ENCODE results near the gene TOR3A.
"Not testable (repeated sequence)": the region's sequence is repeated elsewhere in the genome, so short reads cannot be mapped to it uniquely, and the experiment has no call there.

Gene TOR3A

DNA sequence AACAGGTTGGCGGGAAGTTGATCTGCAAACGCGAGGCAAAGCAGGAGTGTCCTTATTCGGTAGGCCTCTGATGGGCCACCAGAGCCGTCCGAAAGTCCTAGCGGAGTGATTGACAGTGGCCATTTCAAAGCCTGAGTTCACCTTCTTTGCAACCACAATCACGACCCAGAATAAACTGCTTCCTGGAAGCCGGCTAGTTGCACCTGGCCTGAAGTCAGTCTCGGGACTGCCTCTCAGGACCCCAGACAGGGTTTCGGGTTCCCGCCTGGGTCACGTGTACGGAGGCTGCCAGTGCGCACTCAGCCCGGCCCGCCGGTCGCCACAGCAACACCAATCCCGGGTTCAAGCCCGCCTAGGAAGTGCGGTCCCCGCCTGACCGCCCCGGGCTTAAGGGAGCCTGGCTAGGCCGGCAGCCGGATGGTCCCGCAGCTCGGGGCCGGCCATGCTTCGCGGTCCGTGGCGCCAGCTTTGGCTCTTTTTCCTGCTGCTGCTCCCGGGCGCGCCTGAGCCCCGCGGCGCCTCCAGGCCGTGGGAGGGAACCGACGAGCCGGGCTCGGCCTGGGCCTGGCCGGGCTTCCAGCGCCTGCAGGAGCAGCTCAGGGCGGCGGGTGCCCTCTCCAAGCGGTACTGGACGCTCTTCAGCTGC lies at the start of gene TOR3A:
TSS of gene TOR3A (plus strand) at position 384 of the 646 bp plus-strand sequence. CDS start at position 443, 59 bp downstream.
- peak; percentile 37 to 57 (median 56) for DNase-seq

- no peak for DNase-seq
Observed at GRCh38 chr1:179034720-179035119, 47.1 kb upstream of the TOR3A start.

DNA sequence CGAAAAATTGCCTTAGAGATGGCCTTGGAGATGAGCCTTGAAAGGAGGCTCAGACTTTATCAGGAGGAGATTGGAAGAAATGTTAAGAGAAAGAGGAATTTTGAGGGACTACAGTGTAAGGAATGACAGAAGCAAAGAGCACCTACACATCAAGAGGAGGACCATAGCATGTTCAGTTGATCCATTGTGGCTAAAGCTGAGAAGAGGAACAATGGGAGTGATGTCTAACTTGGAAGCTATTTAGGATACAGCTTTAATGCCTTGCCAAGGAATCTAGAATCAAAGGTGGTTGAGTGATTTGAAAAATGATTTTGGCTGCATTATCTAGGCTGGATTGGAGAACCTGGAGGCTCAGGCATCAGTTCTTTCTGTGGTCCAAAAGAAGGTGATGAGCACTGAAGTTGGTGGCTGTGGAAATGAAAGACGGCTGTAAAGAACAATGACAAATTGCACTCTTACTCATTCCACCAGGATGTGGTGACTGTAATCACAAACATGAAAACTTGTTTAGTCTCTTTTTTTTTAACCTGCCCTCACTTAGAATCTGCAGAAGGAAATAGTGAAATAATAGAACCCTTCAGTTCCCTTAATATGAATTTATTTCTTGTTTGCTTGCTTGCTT lies 44.9 kb upstream of the TOR3A start:
- peak in 2 of 6 experiments; percentile 21 to 22 for DNase-seq

- no peak for DNase-seq
Observed at GRCh38 chr1:179038528-179039281, 43.2 kb upstream of the TOR3A start.

DNA sequence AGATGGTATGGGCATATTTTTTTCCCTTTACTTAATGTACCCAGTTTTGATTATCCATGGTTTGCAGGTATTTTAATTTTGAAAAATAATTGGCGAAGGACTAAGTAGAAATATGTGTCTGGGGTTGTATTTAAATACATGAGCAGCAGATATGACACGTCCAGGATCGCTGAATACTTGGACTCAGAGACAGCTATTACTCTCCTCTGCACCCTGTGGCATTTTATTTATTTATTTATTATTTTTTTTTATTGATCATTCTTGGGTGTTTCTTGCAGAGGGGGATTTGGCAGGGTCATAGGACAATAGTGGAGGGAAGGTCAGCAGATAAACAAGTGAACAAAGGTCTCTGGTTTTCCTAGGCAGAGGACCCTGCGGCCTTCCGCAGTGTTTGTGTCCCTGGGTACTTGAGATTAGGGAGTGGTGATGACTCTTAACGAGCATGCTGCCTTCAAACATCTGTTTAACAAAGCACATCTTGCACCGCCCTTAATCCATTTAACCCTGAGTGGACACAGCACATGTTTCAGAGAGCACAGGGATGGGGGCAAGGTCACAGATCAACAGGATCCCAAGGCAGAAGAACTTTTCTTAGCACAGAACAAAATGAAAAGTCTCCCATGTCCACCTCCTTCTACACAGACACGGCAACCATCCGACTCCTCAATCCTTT lies 42.2 kb upstream of the TOR3A start:
- DNase-seq, result not testable (repeated sequence)

- not testable (repeated sequence) for DNase-seq
Observed at GRCh38 chr1:179040175-179040551, 41.7 kb upstream of the TOR3A start.

- no peak for DNase-seq
Observed at GRCh38 chr1:179042087-179042486, 39.8 kb upstream of the TOR3A start.

GRCh38 chr1:179042700-179043099 lies 39.2 kb upstream of the TOR3A start:
- no peak for DNase-seq

GRCh38 chr1:179043266-179043665 lies 38.6 kb upstream of the TOR3A start:
- DNase-seq, result no peak

- no peak for DNase-seq
Observed at GRCh38 chr1:179043907-179044306, 38.0 kb upstream of the TOR3A start.

- no peak for DNase-seq
Observed at GRCh38 chr1:179046808-179047635, 34.8 kb upstream of the TOR3A start.

DNA sequence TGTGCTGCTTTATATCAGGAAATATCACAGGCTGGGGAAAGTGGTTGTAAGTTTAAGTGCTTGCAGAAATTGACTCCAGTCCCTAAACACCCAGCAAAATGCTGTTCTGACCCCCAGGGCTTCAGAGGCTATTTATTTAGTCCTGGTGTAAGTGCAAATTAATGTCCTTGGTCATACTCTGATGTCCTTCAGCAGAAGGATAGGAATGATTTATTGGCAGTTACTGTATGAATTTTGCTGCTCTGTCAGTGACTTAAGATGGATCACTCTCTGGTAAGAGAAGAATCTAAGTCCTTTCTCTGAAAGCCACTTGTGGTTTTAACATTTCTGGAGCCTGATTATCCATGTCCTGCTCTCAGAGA lies 34.3 kb upstream of the TOR3A start:
- DNase-seq, result no peak

DNA sequence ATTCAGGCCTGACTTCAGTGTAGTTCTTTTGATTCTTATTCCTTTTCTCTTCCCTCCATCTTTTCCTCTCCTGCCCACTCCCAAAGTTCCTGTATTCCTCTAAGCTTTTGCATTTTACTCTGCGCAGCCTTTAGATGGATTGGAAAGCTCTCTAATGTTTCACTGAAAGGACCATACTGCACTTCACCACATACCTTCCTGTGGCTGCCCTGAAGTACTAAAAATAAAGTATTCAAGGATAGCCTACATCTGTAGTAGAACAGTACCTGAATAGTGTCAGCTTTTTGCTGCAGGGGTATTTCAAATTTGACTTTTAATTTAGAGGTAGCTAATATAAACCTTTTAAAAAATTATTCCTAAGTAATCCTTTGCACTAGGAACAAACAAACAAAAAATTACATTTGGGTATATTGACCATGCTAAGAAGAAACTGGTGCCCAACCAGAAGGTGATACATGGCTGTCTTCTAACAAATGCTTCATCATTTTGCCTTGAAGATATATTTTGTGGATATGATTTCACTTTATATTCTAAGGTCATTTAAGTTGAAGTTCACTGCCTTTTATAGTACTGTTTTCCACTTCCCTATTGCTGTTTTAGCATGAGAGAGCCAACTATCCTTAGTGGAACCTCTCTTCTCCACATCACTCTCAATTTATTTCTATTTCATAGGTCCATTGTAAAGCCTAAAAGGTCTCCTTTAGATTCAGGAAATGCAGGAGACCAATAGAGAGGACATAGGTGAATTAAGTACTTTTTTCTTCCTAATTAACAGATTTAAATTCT lies 33.3 kb upstream of the TOR3A start:
- no peak for DNase-seq

- no peak for DNase-seq
Observed at GRCh38 chr1:179052776-179053175, 29.1 kb upstream of the TOR3A start.

DNA sequence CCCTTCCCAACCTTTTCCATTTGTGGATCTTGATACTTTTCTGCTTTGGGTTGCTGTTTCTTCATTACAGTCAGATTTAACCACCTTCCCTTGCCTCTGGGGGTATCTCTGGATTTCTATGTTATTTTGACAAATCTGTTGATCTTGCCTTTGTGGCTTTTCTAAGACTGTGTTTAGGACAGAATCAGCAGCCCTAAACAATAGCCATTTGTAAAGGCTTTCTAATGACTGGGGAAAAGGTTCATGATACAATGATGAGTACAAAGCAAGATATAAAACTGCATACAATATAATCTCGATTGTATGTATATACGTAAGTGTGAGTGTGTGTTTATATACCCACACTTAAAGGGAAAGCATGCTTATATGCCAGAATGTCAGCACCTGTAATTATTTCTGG lies 28.4 kb upstream of the TOR3A start:
- DNase-seq, result no peak

DNA sequence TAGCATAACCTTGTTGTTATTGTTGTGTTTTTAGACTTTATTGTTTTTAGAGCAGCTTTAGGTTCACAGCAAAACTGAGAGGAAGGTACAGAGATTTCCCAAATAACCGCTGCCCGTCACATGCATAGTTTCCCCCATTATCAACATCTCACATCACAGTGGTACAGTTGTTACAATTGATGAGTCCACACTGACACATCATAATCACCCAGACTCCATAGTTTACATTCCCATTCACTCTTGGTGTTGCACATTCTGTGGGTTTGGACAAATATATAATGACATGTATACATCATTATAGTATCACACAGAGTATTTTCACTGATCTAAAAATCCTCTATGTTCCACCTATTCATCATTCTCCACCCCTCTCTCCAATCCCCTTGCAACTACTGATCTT lies 25.9 kb upstream of the TOR3A start:
- no peak for DNase-seq

GRCh38 chr1:179058487-179059483 lies 23.1 kb upstream of the TOR3A start:
- no peak for DNase-seq

DNA sequence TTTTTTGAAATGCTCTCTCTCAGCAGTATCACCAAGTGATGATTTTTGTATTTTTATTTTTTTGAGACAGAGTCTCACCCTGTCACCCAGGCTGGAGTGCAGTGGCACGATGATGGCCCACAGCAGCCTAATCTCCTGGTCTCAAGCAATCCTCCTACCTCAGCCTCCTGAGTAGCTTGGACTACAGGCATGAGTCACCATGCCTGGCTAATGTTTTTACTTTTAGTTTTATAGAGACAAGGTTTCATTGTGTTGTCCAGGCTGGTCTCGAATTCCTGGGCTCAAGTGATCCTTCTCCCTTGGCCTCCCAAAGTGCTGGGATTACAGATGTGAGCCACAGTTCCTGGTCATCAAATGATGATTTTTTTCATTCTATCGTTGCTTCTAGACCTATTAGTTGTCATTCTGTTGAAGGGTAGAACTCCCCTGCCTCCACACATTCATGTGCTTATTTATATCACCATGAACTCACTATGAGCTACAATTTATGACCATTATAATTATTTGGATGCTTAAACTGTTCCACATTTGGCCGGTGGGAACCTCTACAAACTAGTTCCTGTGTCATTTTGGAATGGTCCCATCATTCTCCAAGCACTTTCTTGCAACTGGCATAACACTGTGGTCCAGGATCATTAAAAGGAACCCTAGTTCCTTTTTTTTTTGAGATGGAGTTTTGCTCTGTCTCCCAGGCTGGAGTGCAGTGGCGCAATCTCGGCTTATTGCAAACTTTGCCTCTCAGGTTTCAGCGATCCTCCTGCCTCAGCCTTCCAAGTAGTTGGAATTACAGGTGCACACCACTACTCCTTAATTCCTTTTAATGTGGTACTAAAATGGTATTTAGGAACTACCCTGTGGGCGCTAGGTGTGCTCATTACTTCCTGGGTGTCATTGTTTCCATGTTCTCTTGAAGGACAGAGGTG lies 20.2 kb upstream of the TOR3A start:
- no peak for DNase-seq

DNA sequence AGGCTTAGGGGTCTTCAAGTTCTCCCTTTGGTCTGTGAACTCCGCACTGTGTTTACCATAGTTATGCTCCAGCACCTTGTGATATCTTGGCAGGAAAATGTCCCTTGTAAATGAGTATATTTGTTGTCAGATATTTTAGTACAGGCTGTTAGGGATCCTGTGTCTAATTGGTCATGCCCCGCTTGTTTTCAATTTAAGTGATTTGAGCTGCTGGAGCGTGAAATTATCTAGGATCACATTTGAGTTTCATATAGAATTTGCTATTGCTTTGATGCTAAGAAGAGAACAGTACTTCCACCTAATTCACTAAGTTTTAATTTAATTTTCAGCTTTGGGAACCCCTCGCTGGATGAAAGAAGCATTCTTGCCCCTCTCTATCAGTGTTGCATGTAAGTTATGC lies 15.4 kb upstream of the TOR3A start:
- no peak for DNase-seq
